ENCODE results near the gene CACNA2D3.

DNA sequence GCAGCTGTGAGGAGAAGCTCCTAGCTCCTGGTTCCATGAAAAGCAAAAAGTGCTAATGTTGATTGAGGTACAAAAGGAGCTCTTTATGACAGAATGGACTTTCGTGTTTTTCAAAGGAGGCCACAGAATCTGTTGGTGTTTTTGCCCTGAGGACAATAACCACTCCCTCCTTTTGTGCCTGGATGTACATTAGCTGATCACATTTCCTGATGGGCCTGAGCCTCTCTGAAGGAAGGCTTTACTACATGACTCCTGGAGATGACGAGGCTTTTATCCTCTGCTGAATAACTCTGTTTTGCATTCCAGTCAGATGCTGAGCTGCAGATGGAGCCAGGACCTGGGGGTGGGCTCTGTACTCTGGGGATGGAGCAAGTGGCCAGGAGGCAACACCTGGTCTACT lies 301.9 kb downstream of the CACNA2D3 start:
- no peak for TF ChIP-seq CTCF (IDR thresholded peaks at IDR 0.05)
- TF ChIP-seq POLR2A (IDR thresholded peaks at IDR 0.05), result no peak

Measured in tibial nerve (tissue), 3 donors.